GM13976 (cell line): Measurements from ENCODE around the gene AKAP13.
A peak's percentile ranks its signal among the peaks of the same experiment; 100 is the strongest.

ENCODE experiments used
- DNase-seq: peaks from one replicate; pipeline ENCODE4 v3.0.0; 2012; ENCODE audit warnings: low spot score
- in situ Hi-C: fragments of 300-500 bp; cut with MboI; formaldehyde crosslinking; loops from one replicate; pipeline ENCODE4 v1.12.0; 2022; ENCODE audit warnings: low sequenced_read_pairs, mixed read lengths, inconsistent platforms; ENCODE audit not compliant: unreplicated experiment
- TF ChIP-seq, protein P1 (sequence below): IDR thresholded peaks from 2 replicates; pipeline ENCODE4 v1.5.1; 2012; ENCODE audit warnings: borderline replicate concordance, mild to moderate bottlenecking; ENCODE audit not compliant: insufficient read depth; ENCODE audit errors: extremely low read depth, missing control alignments, control extremely low read depth

The AKAP13 gene

DNA sequence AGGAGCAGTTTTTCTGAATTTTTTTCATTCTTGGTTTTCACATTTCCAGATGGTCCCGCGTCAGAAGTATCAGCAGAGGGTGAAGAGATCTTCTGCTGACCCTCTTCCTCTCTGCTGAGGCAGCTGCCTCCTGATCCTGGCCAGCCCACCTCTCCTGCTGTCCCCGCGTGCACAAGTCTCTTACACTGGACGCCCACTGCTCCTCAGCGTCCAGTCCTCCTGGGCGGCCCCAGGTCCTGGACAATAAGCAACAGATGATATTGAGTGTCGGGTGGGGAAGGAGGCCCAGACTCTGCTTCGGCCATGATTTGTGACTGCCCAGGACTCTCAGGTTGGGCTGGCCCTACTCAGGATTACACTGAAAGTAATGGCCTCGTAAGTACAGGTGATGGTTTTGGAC is 364.2 kb downstream of the AKAP13 start:
- DNase-seq = no peak
- TF ChIP-seq, protein P1, sequence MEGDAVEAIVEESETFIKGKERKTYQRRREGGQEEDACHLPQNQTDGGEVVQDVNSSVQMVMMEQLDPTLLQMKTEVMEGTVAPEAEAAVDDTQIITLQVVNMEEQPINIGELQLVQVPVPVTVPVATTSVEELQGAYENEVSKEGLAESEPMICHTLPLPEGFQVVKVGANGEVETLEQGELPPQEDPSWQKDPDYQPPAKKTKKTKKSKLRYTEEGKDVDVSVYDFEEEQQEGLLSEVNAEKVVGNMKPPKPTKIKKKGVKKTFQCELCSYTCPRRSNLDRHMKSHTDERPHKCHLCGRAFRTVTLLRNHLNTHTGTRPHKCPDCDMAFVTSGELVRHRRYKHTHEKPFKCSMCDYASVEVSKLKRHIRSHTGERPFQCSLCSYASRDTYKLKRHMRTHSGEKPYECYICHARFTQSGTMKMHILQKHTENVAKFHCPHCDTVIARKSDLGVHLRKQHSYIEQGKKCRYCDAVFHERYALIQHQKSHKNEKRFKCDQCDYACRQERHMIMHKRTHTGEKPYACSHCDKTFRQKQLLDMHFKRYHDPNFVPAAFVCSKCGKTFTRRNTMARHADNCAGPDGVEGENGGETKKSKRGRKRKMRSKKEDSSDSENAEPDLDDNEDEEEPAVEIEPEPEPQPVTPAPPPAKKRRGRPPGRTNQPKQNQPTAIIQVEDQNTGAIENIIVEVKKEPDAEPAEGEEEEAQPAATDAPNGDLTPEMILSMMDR = no peak
- in situ Hi-C loops = no loop called here

DNA sequence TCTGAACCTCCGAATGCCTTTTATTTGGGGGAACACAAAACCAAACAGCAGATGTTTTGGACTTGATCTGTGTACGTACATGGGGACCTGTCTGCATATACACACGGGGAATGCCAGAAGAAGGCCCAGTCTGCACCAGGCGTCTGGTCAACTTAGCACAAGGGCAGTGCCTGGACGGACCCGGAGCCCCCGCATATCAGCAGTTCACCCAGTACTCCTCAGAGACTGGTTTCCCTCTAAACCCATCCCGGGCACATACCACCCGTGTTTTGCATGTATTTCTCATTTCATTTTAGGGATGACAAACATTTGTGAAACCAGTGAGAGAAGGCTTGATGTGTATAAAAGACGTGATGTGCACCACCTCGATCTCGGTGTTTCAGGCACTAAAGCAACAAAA is 364.6 kb downstream of the AKAP13 start:
- DNase-seq = peak; percentile 23
- TF ChIP-seq, protein P1 = no peak
- in situ Hi-C loops = no loop called here

DNA sequence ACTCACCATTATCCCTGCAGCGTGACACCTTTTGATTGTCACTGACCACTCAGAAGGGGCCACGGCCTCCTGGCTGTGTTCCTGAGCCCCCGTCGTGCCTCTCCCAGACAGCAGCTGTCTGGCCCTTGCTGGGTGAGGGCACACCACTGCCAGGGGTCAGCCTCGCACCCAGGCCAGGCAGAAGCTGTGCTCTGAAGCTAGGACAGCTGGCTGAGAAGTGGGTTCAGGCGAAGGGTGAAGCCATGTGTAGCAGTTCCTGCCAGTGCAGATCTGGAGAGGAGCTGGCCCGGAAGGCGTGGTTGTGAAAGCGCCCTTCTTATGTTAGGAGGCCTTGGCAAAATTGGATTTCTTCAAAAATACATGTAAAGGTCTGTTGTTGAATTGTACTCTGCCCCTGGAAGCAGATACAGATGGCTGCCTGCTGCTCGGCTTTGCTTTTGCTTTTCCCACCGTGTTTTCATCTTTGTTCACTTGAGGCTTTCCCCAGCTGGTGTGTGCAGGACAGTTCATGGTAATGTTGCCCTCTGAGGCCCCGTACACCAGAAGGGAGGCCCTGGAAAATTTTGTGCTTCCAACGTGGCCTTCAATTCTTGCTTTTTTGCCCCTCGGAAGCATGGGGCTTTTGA is 365.2 kb downstream of the AKAP13 start:
- in situ Hi-C loops = no loop called here
- TF ChIP-seq, protein P1 = no peak
- DNase-seq = no peak

DNA sequence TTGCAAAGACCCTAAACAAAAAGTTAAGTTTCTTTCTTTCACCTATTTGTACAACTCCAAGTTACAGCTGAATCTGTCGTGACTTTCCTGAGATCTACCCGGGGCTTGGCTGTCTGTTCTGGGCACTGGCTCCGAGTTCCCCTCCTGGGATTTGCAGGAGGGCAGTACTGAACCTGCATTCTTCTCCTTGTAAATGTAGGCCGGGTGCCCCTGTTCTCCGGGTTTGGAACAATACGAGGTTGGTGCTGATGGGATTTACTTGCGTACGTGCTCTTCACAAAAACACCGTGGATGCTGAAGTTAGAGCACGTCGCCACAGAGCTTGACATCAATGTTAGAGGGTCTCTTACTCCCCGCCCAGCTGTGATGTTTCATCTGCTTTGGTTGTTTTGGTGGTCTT is 366.2 kb downstream of the AKAP13 start:
- in situ Hi-C loops = no loop called here
- TF ChIP-seq, protein P1 = no peak

DNA sequence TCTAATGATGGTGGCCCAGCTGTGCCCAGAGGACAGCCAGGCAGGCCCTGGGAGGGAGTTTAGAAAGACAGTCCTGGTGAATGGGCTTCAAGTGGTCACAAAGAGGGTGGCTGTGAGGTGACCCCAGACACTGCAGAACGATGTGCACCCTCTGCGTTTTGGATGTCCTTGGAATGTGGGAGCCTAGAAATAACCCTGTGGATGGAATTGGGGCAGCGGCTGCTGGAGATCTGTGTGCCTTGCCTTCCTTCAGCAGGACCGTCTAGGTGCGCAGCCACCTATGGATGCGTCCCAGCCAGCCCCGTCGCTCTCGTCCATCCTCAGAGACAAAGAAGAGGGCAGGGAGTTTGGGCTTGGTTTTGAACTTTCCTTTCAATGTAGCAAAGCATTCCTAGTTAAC is 367.8 kb downstream of the AKAP13 start:
- DNase-seq = no peak
- in situ Hi-C loops = no loop called here

More for the DNA sequence above, 366.2 kb downstream of the AKAP13 start:
- DNase-seq = no peak

DNA sequence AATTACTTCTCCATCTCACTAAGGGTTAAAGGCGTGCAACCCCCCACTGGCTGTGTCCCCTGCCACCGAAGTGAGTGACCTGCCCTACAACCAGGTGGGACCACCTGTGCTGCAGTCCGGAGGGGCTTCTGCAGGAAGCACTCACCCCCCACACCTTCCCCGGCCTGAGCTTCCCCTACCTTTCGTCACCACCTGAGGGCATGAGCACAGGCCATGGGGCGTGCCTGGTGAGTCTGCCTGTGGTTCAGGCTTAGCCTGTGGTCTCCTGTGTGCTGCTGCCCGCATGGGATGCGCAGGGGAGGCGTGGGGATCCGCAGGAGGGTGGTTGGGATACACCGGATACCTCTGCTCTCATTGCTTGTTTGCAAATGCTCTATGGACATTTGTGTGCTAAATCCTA is 368.3 kb downstream of the AKAP13 start:
- TF ChIP-seq, protein P1 = no peak
- in situ Hi-C loops = no loop called here
- no peak for DNase-seq

More for the DNA sequence above, 367.8 kb downstream of the AKAP13 start:
- TF ChIP-seq, protein P1 = no peak
